Right kidney (tissue), 1 donor: ENCODE measurements around the gene ADAP1.
"Not testable (repeated sequence)": the region's sequence is repeated elsewhere in the genome, so short reads cannot be mapped to it uniquely, and the experiment has no call there.

Source experiments
- DNase-seq: peaks from one replicate; pipeline ENCODE4 v3.0.0-alpha.2; 2016

Gene ADAP1

GRCh38 chr7:881441-882234, 72.8 kb downstream of the ADAP1 start:
- no peak for DNase-seq

- DNase-seq: no peak
Observed at GRCh38 chr7:880450-880849, 74.0 kb downstream of the ADAP1 start.

- no peak for DNase-seq
Observed at GRCh38 chr7:879706-880105, 74.8 kb downstream of the ADAP1 start.

GRCh38 chr7:879093-879492, 75.4 kb downstream of the ADAP1 start:
- DNase-seq: no peak

GRCh38 chr7:877312-878232, 76.9 kb downstream of the ADAP1 start:
- DNase-seq: no peak

- peak; percentile 88 for DNase-seq
Observed at GRCh38 chr7:876972-877311, 77.5 kb downstream of the ADAP1 start.

- peak; percentile 98 for DNase-seq
Observed at GRCh38 chr7:876077-876971, 78.2 kb downstream of the ADAP1 start, which contains the start of gene GET4. Gene GET4 (plus strand): TSS chr7:876554. CDS start chr7:876646, 92 bp downstream.

- DNase-seq: no peak
Observed at GRCh38 chr7:875476-876076, 78.9 kb downstream of the ADAP1 start.

- no peak for DNase-seq
Observed at GRCh38 chr7:875051-875450, 79.4 kb downstream of the ADAP1 start.

- no peak for DNase-seq
Observed at GRCh38 chr7:874031-874749, 80.3 kb downstream of the ADAP1 start.

GRCh38 chr7:873367-874002, 81.0 kb downstream of the ADAP1 start:
- peak; percentile 57 for DNase-seq

- DNase-seq: not testable (repeated sequence)
Observed at GRCh38 chr7:872685-873084, 81.8 kb downstream of the ADAP1 start.

GRCh38 chr7:871900-872537, 82.5 kb downstream of the ADAP1 start:
- no peak for DNase-seq

- DNase-seq: no peak
Observed at GRCh38 chr7:869348-869747, 85.1 kb downstream of the ADAP1 start.

GRCh38 chr7:868189-868486, 86.3 kb downstream of the ADAP1 start:
- DNase-seq: no peak

GRCh38 chr7:867406-868188, 86.9 kb downstream of the ADAP1 start:
- DNase-seq: no peak

GRCh38 chr7:867001-867405, 87.5 kb downstream of the ADAP1 start:
- no peak for DNase-seq

GRCh38 chr7:865921-866320, 88.6 kb downstream of the ADAP1 start:
- DNase-seq: no peak

- no peak for DNase-seq
Observed at GRCh38 chr7:863106-863505, 91.4 kb downstream of the ADAP1 start.

- DNase-seq: no peak
Observed at GRCh38 chr7:862157-862556, 92.3 kb downstream of the ADAP1 start.
